Metanephros (tissue), 1 donor: ENCODE measurements around the gene LRP3. TPM values are rescaled to one million over a fixed set of nuclear protein-coding genes. Genes with fewer than 3 reads are reported as not detected.

Source experiments
- total RNA-seq: library from RNA; depleted of rRNA; stranded (reverse); fragments of >200 nt; gene quantifications from one replicate; pipeline ENCODE4 v1.2.3, GENCODE V29; 2014

LRP3 gene, protein sequence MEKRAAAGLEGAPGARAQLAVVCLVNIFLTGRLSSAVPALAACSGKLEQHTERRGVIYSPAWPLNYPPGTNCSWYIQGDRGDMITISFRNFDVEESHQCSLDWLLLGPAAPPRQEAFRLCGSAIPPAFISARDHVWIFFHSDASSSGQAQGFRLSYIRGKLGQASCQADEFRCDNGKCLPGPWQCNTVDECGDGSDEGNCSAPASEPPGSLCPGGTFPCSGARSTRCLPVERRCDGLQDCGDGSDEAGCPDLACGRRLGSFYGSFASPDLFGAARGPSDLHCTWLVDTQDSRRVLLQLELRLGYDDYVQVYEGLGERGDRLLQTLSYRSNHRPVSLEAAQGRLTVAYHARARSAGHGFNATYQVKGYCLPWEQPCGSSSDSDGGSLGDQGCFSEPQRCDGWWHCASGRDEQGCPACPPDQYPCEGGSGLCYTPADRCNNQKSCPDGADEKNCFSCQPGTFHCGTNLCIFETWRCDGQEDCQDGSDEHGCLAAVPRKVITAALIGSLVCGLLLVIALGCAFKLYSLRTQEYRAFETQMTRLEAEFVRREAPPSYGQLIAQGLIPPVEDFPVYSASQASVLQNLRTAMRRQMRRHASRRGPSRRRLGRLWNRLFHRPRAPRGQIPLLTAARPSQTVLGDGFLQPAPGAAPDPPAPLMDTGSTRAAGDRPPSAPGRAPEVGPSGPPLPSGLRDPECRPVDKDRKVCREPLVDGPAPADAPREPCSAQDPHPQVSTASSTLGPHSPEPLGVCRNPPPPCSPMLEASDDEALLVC
- total RNA-seq: 33.0 TPM

DNA sequence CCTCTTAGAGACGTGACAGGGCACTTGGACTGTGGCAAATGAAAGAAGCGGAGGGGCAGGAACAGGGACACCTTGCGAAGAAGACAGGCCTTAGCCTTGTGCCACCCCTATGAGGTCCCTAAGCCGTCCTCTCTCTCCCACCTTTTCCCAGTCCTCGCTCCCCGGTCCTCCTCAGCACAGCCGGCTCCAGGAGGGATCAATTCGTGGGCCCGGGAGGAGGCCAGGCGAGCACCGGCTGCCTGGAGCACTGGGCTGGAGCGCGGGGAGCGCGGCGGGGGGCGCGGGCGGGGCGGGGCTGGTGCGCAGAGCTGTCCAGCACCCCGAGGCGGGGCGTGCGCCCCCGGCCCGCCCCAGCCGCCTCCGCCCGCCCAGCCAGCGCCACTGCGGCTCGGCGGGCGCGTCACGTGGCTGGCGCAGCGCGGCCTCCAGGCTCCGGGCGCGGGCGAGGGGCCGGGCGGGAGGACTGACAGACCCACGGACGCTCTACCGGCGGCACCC, at the start of gene LRP3:
LRP3 (plus strand) TSS at position 466 of the 498 bp plus-strand sequence. CDS start 456 bp downstream, outside the sequence.

DNA sequence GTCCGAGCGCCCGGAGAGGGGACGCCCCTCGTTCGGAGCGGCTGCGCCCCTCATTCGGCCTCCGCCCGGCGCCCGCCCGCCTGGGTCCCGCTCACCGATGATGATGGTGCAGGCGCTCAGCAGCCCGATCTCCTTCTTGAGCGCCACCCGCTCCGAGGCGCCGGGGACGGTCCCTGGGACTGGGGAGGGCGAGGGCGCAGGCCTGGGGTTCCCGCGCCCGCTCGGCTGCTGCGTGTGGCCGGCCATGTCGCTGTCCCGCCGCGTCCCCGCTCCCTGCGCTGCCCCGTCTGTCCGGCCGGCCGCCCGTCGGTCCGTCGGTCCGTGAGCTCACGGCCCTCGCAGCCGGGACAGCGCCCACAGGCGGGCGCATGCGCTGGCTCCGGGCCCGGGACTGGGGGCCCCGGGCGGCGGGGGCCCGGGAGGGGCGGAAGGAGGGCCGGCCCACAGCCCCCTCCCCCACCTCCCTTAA, 31.4 kb downstream of the LRP3 start, which contains the start of gene SLC7A10:
SLC7A10 (minus strand) TSS at position 393 of the 469 bp plus-strand sequence; CDS start at position 246, 147 bp downstream.

Other genes starting within 250 kb of the LRP3 start
- gene CEP89, start 222.4 kb upstream of the LRP3 start, total RNA-seq: 15.2 TPM
- 0.93 TPM for gene FAAP24, start 222.1 kb upstream of the LRP3 start, total RNA-seq
- 22.0 TPM for gene RHPN2, start 129.4 kb upstream of the LRP3 start, total RNA-seq
- gene GPATCH1, start 113.1 kb upstream of the LRP3 start, total RNA-seq: 10.4 TPM
- 0.18 TPM for gene WDR88, start 62.2 kb upstream of the LRP3 start, total RNA-seq
- 3.0 TPM for gene SLC7A10, start 31.5 kb downstream of the LRP3 start, total RNA-seq
- 12.0 TPM for gene CEBPA, start 108.2 kb downstream of the LRP3 start, total RNA-seq
- gene CEBPG, start 179.4 kb downstream of the LRP3 start, total RNA-seq: 12.8 TPM